SIG-M5 treated with dmso at 0.1 percent for 504 hours (cell line): ENCODE measurements around the gene NUDT4.
"Not testable (repeated sequence)": the region's sequence is repeated elsewhere in the genome, so short reads cannot be mapped to it uniquely, and the experiment has no call there.

ENCODE experiments used
- DNase-seq: peaks from one replicate; lab custom pipeline; 2025; ENCODE audit not compliant: unreplicated experiment; lab: John Stamatoyannopoulos, UW

The NUDT4 gene

DNA sequence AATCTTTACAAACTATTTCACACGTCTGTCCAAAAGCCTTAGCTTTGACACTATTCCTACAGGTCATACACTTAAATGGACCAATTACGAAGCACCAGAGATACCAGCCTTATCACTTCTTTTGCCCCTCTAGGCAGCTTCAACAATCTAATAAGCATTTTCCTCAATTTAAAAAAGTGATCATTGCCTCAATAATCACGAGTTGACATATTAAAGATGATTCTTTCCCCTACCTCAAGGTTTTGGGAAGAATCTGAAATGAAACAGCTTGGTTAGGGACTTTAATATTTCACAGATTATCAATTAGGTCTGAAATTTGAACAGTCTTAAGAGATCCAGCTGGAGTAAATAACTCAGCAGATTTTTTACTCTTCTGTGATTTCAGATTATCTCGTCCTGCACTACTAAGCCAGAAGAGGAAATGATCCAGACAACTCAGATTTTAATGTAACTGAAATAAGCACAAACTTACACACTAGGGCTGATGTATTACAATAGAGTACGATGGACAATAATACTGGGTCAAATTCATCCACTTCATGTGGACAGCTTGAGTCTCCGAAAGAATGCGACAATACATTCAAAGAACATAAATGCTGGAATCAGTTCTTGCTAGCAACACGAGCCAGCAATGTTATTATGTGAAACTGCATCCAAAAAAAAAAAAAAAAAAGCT is 48.1 kb downstream of the NUDT4 start:
- DNase-seq = no peak

DNA sequence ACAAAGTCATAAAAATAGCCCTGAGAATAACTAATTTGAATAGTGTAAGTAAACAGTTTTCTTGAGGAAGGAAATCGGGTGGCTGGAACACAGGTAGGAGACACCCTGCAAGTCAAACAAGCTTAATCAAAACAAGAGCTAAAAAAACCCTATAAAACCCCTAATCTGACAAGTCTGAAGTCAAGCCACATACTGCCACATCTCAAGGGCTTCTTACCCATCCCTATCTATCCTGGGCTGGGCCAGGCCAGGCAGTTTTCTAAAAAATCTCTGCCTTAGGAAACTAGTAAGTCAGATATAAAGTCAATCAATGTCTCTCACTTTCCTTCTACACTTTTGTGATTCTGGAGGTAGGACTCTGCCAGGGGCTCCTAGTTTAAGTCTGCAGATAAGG is 48.7 kb downstream of the NUDT4 start:
- no peak for DNase-seq

DNA sequence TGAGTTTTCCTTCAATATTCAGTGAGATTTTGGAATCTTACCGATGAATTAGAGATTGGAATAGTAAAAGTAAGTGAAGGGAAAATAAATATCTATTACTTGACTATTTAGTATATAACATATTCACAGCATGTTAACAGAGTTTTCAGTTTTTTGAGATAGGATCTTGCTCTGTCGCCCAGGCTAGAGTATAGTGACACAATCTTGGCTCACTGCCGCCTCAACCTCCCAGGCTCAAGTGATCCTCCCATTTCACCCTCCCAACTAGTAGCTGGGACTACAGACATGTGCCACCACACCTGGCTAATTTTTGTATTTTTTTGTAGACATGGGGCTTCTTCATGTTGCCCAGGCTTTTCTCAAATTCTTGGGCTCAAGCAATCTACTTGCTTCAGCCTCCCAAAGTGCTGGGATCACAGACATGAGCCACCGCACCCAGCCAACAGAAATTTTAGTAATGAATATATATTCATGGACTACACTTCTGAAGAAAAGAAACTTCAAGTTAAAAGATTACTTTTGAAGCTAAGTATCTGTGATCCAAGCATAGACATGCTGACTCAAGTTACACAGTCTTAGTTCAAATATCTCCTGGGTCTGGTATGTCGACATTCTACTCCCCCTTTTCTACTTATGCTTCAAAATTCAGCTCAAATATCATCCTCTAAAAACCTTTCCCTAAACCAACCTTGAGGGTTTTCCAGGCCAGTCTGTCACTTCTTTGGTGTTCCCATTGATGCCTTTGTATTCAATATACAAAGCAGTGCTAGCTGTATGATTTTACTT is 50.2 kb downstream of the NUDT4 start:
- no peak for DNase-seq

DNA sequence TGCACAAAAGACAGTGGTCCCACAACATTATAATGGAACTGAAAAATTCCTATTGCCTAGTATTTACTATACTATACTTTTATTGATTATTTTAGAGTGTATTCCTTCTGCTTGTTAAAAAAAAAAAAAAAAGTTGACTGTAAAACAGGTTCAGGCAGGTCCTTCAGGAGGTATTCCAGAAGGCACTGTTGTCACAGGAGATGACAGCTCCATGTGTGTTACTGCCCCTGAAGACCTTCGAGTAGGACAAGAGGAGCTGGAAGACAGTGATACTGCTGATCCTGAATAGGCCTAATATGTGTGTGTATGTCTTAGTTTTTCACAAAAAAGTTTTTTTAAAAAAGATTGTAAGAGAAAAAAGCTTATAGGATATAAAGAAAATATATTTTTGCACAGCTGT is 51.7 kb downstream of the NUDT4 start:
- DNase-seq = no peak

DNA sequence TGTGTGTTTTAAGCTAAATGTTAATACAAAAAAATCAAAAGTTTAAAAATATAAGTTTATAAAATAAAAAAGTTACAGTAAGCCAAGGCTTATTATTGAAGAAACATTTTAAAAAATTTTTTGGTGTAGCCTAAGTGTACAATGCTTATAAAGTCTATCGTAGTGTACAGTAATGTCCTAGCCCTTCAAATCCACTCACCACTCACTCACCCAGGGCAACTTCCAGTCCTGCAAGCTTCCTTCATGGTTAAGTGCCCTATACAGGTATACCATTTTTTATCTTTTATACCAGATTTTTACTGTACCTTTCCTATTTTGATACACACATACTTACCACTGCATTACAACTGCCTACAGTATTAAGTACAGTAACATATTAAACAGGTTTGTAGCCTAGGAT is 52.1 kb downstream of the NUDT4 start:
- DNase-seq = no peak

DNA sequence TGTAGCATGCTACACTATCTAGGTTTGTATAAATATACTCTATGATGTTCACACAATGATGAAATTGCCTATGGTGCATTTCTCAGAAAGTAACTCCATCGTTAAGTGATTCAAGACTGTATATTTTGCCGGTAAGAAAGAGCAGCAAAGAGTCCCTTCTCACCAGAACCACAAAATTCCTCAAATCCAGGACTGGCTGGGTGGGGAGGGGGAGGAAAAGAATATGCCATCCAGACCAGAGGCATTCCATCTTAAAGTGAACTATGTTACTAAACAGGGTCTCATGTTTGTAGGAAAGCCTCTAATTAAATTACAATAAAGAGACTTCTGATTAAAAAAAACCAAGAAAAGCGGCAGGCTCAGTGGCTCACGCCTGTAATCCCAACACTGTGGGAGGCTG is 52.6 kb downstream of the NUDT4 start:
- no peak for DNase-seq

DNA sequence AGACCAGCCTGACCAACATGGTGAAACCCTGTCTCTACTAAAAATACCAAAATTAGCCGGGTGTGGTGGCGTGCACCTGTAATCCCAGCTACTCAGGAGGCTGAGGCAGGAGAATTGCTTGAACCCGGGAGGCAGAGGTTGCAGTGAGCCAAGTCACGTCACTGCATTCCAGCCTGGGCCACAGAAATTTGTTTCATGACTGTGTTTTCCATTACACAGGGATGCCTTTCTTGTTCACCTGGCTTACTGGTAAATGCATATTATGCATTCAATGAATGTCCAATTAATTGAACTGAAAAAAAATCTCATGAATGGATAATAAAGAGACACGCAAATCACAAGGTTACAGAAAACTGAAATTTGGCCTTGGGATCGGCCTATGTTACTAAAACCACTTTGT is 54.3 kb downstream of the NUDT4 start:
- not testable (repeated sequence) for DNase-seq

DNA sequence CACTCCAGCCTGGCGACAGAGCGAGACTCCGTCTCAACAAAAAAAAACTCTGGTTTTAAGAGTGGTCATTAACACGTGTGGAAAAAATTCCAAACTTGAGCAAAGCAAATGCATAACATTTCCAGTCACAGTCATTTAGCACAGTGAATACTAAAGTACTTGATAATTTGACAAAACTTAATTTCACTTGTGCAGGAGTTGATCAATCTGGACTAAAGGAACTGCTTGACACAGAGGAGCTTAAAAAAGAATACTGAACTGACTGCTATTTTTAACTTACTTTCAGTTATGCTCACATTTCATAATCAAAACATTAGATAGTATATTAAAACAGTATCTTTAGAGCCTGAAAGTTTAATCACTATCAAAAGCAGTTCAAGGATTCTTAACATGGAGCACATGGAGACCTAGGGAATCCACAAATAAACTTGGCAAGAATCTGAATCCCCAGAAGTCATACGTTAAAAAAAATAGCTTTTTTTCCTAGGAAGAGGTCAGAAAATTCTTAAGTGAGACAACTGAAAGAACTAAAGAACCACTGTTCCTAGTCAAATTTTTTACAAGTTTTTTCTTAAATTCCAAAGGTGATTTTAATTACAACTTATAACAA is 56.6 kb downstream of the NUDT4 start:
- peak; percentile 47 for DNase-seq

DNA sequence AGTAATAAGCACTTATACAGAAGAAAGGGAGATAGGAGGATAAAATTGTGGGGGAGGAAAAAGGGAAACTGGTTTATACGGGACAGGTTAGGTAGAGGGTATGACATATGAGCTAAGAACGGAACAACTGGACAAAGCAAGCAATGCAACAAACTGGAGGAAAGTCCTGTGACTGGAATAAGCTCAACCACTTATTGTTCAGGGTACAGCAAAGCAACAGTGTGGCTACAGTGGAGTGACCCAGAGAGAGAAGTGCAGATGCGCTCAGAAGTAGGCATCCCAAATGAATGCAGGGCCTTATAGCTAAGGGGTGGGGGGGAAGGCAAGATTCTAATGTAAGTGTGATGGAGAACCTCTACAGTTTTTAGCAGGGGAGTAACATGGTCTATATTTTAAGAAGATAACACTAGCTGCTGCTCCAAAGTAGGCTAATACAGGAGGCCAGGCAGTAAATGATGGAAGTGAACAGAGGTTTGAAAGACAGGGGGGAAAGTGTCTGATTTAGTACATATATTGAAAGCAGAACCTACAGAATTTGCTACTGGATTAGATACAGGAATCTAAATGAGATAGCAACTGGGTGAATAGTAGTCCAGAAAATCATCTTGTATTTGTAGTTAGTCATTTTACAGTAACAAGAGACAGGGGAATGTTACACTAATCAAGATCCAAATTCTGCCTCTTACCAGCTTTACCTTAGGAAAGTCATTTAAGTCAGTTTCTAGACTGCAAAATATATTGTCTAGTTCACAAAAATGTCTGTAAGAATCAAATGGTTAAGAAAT is 60.7 kb downstream of the NUDT4 start:
- DNase-seq = no peak

DNA sequence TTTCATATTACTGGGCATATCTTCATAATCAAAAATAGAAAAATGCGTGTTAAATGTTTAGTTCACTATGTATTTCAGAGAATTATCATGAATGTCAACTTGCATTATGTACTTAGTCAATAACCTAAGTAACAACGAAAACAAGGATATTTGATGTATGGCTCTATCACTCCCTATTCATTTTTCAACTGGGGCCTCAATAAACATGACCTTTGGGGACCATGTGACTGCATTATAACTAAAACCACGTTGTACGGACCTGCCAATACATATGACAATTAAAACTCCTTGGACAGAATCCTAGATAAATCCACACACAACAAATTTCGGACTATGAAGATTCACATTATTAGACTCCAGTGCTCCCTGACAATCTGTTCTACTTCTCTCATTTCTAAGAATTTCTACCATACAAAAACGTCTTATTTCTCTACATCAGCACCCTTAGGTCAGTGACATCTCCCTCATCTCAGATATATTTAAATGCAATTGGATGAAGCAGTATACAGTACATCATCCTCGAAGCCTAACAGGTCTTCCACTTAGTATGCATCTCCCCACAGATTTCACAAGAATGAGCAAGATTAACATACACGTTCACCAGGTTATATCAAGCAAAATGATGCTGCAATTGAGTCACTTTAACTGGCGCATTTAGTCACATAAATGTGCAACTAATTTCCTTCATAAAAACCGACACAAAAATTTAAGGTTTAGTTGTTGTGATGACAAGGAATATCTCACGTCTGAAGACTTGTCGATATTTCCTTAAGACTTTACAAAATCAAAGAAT is 62.5 kb downstream of the NUDT4 start:
- DNase-seq = peak; percentile 40

DNA sequence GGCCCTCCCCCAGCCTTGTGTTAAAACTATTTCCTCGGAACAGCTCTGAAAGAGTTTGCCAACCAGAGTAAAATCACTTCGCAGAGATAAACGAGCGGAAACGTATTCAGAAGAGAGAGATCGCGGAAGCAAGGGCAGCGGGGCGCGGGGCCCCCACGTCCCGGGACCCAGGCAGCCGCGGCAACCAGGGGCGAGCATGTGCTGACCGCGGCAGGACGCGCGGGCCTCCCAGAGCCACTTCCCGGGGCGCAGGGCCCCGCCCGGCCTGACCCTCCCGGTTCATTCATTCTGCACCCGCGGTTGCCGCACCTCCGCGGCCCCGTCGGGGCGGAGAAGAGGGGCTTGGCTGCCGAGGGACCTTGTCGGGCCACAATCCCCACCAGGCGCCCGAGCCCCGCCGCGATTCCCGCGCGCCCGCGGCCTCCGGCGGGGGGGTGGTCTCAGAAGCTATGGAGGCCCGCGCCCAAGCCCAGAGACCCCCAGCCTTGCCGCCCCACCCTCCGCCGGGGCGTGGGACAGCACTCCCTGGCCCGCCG is 63.4 kb downstream of the NUDT4 start:
- DNase-seq = peak; percentile 14

DNA sequence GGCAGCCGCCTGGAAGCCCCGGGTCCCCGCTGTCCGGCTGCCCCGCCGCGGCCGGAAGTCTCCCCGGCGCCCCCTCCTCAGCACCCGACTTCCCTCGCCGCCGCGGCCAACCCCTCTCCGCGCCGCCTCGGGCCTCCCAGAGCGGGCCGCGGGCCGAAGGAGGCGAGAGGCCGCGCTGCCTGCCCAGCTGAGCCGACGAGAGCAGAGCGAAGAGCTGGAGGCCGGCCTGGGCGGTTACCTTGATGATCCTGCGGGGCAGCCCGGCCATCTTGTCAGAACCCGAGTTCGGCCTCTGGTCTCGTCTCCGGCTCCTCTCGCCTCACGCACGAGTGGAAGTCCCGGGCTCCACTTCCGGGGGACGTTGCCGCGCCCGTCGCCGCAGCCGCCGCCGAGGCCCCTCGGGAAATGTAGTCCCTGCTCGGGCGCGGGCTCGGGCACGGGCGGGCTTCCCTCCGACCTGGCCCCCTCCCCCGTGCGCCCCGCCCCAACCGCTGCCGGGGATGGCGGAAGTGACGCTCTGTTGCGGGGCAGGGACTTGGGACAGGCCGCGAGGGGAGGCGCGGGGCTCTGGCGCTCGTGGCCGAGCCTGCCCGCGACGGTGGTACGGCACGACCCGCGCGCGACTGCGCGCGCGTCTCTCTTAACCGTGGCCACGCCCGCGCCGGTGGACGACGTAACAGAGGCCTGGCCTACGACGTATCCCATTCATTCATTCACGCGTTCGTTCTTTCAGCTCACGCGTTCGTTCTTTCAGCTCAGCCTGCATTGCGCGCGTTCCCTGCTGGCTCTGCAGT is 64.1 kb downstream of the NUDT4 start, which contains the start of gene UBE2N:
Gene UBE2N (minus strand): TSS at position 331 of the 794 bp plus-strand sequence. CDS start 63 bp downstream, at position 268.
- DNase-seq = peak; percentile 96

DNA sequence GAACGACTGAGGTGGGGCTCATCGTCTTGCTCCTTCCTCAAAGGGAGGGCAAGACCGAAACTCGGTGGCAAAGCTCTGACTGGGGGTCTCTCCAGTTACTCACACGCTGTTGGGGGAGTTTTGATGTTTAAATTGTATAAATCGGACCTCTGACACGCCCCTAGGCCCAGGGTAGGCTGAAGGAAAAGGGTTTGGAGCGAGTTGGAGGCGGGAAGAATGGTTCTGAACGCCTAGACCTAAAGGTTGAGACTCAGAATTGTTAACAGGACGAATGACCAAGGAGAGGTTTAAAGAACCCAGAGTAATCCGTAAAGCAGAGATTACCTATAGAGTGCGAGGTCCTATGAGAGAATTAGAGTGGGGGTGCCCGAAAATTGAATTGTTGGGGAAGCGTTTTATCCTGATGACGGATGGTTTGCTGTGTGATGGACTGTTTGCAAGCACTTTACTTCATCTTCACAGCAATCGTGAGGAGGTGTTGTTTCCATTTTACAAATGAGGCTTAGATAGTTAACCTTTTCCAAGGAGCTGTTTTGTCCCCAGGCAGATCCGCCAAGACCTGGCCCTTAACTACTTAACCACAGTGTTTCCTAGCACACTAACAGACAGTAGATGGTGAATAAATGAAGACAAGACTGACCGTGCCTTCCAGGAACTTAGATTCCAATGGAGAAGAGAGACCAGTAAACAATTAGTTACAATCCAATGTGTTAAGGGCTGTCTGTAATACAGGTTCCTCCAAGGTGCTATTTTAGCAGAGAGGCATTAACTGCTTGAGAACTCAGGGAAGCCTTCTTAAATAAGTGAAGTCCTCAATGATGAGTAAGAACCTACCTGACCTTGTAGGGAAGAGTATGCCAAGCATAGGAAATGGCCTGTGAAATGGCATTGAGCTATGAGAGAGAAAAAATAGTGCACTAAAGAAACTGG is 65.0 kb downstream of the NUDT4 start:
- no peak for DNase-seq

DNA sequence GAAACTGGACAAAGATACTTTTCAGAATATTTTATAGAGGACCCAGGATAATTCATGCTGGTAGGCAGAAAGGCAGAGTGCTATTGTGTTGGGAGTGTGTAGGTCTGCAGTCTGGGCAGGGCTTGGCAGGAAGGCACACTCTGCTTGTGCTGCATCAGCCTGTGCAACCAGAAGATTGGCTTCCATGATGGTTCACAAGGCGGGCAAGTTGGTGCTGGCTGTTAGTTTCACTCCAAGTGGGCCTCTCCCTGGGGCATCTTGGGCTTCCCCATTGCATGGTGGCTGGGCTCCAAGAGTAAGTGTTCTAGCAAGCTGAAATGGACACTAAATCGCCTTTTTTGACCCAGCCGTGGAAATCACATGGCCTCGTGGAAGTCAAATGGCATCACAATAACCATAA is 65.9 kb downstream of the NUDT4 start:
- no peak for DNase-seq

DNA sequence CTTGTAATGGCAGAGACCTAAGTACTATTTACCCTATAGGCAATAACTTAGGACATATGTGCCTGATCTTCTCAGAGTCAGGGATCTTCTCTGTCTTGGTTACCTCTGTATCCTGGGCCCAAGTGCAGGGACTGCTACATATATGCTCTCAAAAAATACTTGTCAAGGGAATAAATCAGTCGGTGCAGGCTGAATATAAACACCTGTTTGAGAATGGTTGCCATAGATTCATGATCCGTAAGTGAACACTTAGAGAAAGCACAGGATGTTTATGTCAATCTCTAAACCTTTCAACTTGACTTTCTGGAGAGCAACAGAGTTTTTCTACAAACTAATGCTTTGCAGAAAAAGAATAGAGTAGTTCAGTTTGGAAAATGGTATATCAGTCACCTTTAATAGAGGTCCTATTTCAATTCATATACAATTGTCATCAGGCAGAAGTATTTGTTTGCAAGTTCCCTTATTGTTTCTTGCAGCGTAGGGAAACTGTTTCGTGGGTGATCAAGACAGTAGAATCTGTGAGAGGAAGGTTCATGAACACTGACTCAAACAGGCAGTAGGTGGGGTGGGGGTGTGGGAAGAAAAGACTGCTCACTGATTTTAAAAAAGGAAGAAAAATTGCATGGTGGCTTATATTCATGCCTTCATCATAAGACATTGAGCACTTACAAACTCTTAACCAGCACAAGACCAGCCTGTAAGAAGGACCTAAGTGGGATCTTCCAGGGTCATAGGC is 70.0 kb downstream of the NUDT4 start:
- no peak for DNase-seq

DNA sequence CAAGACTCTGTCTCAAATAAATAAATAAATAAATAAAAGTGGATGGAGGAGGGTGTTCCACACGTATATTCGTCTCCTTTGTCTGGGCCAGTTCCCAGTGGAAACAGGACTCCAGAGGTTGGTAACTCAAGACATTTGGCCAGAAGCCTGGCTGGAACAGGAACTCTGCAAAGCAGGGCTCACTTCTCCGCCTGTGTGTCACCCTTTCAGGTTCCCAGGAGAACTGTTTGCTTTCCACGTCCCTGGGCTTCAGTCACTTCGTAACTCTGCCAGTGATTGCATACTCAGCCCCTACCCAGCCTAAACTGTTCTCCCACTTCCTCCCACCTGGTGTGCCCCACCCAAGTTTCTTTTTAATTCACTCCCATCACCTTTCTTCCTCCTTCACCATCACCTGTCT is 71.1 kb downstream of the NUDT4 start:
- no peak for DNase-seq

DNA sequence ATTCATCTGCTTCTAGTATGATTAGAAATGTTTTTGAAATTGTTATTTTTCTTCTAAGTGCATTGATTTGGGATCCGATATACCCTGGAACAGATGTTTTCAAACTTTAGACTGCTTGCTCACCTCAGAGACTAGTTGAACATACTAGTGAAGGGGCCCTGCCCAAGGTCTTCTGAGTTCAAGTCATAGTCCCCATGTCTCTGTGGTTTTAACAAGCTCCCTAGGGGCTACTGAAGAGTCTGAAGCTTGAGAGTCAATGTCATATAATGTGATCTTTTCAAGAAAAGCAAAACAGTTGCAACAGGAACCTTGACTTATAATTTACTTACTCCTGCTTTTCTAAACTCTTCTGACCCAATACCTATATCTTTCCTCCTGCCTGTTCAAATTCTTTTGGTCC is 71.6 kb downstream of the NUDT4 start:
- DNase-seq = no peak
